HepG2 (cell line): ENCODE measurements around the gene GATAD2B. TPM values are rescaled to one million over a fixed set of nuclear protein-coding genes. Genes with fewer than 3 reads are reported as not detected.

Experiments used
- DR1 ChIP-seq: sonication (generic); formaldehyde crosslinking; IDR thresholded peaks from 2 replicates; pipeline ENCODE4 v1.8.0; 2021; ENCODE audit warnings: mild to moderate bottlenecking, missing genetic modification reagents, inconsistent platforms
- EHMT2 ChIP-seq: fragments of 200-600 bp; sonication (generic); IDR thresholded peaks from 2 replicates; pipeline ENCODE4 v1.7.0; 2017; ENCODE audit warnings: antibody characterized with exemption, low read depth, low read length, borderline replicate concordance
- ERF ChIP-seq: IDR thresholded peaks from 2 replicates; pipeline ENCODE4 v1.6.1; 2018; ENCODE audit warnings: missing biosample characterization, missing genetic modification reagents
- GZF1 ChIP-seq: sonication (generic); formaldehyde crosslinking; IDR thresholded peaks from 2 replicates; pipeline ENCODE4 v1.5.1; 2020; ENCODE audit warnings: mild to moderate bottlenecking, missing genetic modification reagents
- RBM22 ChIP-seq: fragments of 200-400 bp; formaldehyde crosslinking; optimal IDR thresholded peaks from 2 replicates; pipeline ENCODE3; 2017; ENCODE audit warnings: mild to moderate bottlenecking, low read length, moderate library complexity
- YY1 ChIP-seq: IDR thresholded peaks from 2 replicates; pipeline ENCODE4 v1.6.1; 2011; ENCODE audit warnings: low read length, low read depth, moderate library complexity, mild to moderate bottlenecking; ENCODE audit not compliant: insufficient read depth, insufficient replicate concordance
- ZNF484 ChIP-seq: sonication (generic); formaldehyde crosslinking; IDR thresholded peaks from 2 replicates; pipeline ENCODE4 v1.5.1; 2020; ENCODE audit warnings: mild to moderate bottlenecking, low read depth, missing genetic modification reagents, borderline replicate concordance
- ZNF530 ChIP-seq: sonication (generic); formaldehyde crosslinking; IDR thresholded peaks from 2 replicates; pipeline ENCODE4 v1.5.0; 2020; ENCODE audit warnings: low read depth, mild to moderate bottlenecking, missing genetic modification reagents
- ZNF615 ChIP-seq: sonication (generic); formaldehyde crosslinking; IDR thresholded peaks from 2 replicates; pipeline ENCODE4 v1.5.0; 2020; ENCODE audit warnings: mild to moderate bottlenecking, missing genetic modification reagents, borderline replicate concordance
- ZNF773 ChIP-seq: sonication (generic); formaldehyde crosslinking; IDR thresholded peaks from 2 replicates; pipeline ENCODE4 v1.4.0; 2020; ENCODE audit warnings: missing genetic modification reagents, borderline replicate concordance
- polyA plus RNA-seq, 8 experiments: library from polyadenylated mRNA; depleted of rRNA in 3 of 8; stranded (reverse) in 7 of 8; unstranded in 1 of 8; fragments of >200 nt; fragmentation: Illumina TruSeq in 4 of 8; extraction: Trizol in 4 of 8; gene quantifications; 2 replicates each; pipeline versions ENCODE4 v1.2.1 to v1.2.3, GENCODE V29; 2011 to 2016; ENCODE audit warnings: low read depth in 4 of 8, missing spikeins in 1 of 8, mixed read lengths in 1 of 8; ENCODE audit not compliant: insufficient read depth in 1 of 8
- total RNA-seq, 5 experiments: library from RNA; depleted of rRNA; stranded (reverse); fragments of >200 nt; fragmentation: Illumina TruSeq; extraction: Trizol; gene quantifications; 2 replicates each; pipeline ENCODE4 v1.2.3, GENCODE V29; 2016; ENCODE audit warnings: low read depth in 1 of 5
- TF ChIP-seq, protein P1 (sequence below): sonication (generic); formaldehyde crosslinking; IDR thresholded peaks from 2 replicates; pipeline ENCODE4 v1.4.0; 2020; ENCODE audit warnings: missing genetic modification reagents
- TF ChIP-seq, protein P2 (sequence below): sonication (generic); formaldehyde crosslinking; IDR thresholded peaks from 2 replicates; pipeline ENCODE4 v1.4.0; 2020; ENCODE audit warnings: mild to moderate bottlenecking, missing genetic modification reagents
- TF ChIP-seq, protein P3 (sequence below): sonication (generic); formaldehyde crosslinking; IDR thresholded peaks from 2 replicates; pipeline ENCODE4 v1.5.1; 2020; ENCODE audit warnings: mild to moderate bottlenecking, moderate library complexity, missing genetic modification reagents
- TF ChIP-seq, protein P4 (sequence below): sonication (generic); formaldehyde crosslinking; IDR thresholded peaks from 2 replicates; pipeline ENCODE4 v1.4.0; 2020; ENCODE audit warnings: missing genetic modification reagents, mild to moderate bottlenecking, borderline replicate concordance
- TF ChIP-seq, protein P5 (sequence below): sonication (generic); formaldehyde crosslinking; IDR thresholded peaks from 2 replicates; pipeline ENCODE4 v1.5.0; 2020; ENCODE audit warnings: missing genetic modification reagents

Gene GATAD2B
- total and polyA plus RNA-seq, 2 of the 13 experiments (the other 11 are each of a cell fraction or from before 2014, with no cell fraction given), result 3.2 to 5.2 TPM

DNA sequence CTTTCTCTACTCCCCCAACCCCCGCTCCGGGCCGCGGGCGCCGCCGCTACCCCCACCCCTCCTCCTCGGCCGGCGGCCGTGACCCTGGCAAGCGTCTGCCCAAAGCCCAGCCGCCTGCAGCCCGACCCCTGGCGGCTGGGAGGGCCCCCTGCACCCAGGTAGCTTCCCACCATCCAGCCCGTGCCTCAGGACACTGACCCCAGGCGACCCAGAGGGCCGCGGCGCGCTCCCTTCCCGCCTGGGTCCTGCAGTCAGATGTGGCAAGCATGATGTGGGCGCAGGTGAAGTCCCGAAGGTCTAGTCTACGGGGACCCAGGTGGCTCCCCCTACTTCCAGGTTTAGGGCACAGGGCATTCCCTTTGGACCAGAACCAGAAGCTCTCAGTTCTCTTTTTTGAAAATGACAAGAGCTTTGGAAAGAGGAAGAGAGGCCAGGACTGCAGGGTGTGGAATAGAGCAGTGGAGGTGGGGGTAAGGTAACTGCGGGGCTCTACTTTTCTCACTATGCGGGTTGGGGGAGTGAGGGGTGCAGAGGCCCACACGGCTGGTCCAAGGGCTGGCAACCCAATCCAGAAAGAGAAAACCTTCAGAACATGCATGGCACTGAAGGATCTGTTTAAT, 24.0 kb upstream of the GATAD2B start, which contains the start of gene DENND4B (continued):
- TF ChIP-seq EHMT2 (no peak), ERF (CRISPR knock-in tag) (peak; percentile 76; the same call in 1 of the 2 replicates), ZNF773 (CRISPR knock-in tag) (no peak), ZNF530 (no peak), RBM22 (peak; percentile 88), ZNF484 (CRISPR knock-in tag) (no peak), ZNF615 (CRISPR knock-in tag) (no peak), YY1 (peak; percentile 70), DR1 (CRISPR knock-in tag) (no peak), GZF1 (CRISPR knock-in tag) (no peak; the same call in 1 of the 2 replicates)
- TF ChIP-seq, protein P1, sequence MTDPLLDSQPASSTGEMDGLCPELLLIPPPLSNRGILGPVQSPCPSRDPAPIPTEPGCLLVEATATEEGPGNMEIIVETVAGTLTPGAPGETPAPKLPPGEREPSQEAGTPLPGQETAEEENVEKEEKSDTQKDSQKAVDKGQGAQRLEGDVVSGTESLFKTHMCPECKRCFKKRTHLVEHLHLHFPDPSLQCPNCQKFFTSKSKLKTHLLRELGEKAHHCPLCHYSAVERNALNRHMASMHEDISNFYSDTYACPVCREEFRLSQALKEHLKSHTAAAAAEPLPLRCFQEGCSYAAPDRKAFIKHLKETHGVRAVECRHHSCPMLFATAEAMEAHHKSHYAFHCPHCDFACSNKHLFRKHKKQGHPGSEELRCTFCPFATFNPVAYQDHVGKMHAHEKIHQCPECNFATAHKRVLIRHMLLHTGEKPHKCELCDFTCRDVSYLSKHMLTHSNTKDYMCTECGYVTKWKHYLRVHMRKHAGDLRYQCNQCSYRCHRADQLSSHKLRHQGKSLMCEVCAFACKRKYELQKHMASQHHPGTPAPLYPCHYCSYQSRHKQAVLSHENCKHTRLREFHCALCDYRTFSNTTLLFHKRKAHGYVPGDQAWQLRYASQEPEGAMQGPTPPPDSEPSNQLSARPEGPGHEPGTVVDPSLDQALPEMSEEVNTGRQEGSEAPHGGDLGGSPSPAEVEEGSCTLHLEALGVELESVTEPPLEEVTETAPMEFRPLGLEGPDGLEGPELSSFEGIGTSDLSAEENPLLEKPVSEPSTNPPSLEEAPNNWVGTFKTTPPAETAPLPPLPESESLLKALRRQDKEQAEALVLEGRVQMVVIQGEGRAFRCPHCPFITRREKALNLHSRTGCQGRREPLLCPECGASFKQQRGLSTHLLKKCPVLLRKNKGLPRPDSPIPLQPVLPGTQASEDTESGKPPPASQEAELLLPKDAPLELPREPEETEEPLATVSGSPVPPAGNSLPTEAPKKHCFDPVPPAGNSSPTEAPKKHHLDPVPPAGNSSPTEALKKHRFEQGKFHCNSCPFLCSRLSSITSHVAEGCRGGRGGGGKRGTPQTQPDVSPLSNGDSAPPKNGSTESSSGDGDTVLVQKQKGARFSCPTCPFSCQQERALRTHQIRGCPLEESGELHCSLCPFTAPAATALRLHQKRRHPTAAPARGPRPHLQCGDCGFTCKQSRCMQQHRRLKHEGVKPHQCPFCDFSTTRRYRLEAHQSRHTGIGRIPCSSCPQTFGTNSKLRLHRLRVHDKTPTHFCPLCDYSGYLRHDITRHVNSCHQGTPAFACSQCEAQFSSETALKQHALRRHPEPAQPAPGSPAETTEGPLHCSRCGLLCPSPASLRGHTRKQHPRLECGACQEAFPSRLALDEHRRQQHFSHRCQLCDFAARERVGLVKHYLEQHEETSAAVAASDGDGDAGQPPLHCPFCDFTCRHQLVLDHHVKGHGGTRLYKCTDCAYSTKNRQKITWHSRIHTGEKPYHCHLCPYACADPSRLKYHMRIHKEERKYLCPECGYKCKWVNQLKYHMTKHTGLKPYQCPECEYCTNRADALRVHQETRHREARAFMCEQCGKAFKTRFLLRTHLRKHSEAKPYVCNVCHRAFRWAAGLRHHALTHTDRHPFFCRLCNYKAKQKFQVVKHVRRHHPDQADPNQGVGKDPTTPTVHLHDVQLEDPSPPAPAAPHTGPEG (CRISPR knock-in tag), result no peak
- TF ChIP-seq, protein P2, sequence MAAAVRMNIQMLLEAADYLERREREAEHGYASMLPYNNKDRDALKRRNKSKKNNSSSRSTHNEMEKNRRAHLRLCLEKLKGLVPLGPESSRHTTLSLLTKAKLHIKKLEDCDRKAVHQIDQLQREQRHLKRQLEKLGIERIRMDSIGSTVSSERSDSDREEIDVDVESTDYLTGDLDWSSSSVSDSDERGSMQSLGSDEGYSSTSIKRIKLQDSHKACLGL (CRISPR knock-in tag), result no peak; the same call in 1 of the 2 replicates
- TF ChIP-seq, protein P3, sequence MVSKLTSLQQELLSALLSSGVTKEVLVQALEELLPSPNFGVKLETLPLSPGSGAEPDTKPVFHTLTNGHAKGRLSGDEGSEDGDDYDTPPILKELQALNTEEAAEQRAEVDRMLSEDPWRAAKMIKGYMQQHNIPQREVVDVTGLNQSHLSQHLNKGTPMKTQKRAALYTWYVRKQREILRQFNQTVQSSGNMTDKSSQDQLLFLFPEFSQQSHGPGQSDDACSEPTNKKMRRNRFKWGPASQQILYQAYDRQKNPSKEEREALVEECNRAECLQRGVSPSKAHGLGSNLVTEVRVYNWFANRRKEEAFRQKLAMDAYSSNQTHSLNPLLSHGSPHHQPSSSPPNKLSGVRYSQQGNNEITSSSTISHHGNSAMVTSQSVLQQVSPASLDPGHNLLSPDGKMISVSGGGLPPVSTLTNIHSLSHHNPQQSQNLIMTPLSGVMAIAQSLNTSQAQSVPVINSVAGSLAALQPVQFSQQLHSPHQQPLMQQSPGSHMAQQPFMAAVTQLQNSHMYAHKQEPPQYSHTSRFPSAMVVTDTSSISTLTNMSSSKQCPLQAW (CRISPR knock-in tag), result peak; percentile 91
- TF ChIP-seq, protein P4, sequence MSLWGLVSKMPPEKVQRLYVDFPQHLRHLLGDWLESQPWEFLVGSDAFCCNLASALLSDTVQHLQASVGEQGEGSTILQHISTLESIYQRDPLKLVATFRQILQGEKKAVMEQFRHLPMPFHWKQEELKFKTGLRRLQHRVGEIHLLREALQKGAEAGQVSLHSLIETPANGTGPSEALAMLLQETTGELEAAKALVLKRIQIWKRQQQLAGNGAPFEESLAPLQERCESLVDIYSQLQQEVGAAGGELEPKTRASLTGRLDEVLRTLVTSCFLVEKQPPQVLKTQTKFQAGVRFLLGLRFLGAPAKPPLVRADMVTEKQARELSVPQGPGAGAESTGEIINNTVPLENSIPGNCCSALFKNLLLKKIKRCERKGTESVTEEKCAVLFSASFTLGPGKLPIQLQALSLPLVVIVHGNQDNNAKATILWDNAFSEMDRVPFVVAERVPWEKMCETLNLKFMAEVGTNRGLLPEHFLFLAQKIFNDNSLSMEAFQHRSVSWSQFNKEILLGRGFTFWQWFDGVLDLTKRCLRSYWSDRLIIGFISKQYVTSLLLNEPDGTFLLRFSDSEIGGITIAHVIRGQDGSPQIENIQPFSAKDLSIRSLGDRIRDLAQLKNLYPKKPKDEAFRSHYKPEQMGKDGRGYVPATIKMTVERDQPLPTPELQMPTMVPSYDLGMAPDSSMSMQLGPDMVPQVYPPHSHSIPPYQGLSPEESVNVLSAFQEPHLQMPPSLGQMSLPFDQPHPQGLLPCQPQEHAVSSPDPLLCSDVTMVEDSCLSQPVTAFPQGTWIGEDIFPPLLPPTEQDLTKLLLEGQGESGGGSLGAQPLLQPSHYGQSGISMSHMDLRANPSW (CRISPR knock-in tag), result no peak
- TF ChIP-seq, protein P5, sequence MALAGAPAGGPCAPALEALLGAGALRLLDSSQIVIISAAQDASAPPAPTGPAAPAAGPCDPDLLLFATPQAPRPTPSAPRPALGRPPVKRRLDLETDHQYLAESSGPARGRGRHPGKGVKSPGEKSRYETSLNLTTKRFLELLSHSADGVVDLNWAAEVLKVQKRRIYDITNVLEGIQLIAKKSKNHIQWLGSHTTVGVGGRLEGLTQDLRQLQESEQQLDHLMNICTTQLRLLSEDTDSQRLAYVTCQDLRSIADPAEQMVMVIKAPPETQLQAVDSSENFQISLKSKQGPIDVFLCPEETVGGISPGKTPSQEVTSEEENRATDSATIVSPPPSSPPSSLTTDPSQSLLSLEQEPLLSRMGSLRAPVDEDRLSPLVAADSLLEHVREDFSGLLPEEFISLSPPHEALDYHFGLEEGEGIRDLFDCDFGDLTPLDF, result no peak
